DND-41 (cell line): ENCODE measurements around the gene FHDC1.

Source experiments
- ATAC-seq: fragments of 200-7000 bp; cut with Tn5 transposase; 3 replicates; pipeline ENCODE4 v1.9.1; 2021; ENCODE audit warnings: low read depth; ENCODE audit not compliant: insufficient read depth
- DNase-seq: peaks from one replicate; pipeline ENCODE4 v3.0.0-alpha.2; 2020
- H2AFZ ChIP-seq: 2 replicates; pipeline ENCODE4 v1.6.0; 2012; ENCODE audit warnings: low read depth, low read length
- H3K27ac ChIP-seq: 2 replicates; pipeline ENCODE4 v1.5.1; 2012; ENCODE audit warnings: low read length, inconsistent platforms
- H3K27me3 ChIP-seq: fragments of 200-600 bp; sonication (generic); 2 replicates; pipeline ENCODE4 v1.6.0; 2012; ENCODE audit warnings: low read length, mild to moderate bottlenecking, inconsistent platforms; ENCODE audit not compliant: insufficient read depth, poor library complexity
- H3K36me3 ChIP-seq: 2 replicates; pipeline ENCODE4 v1.5.1; 2012; ENCODE audit warnings: low read length, inconsistent platforms; ENCODE audit not compliant: insufficient read depth
- H3K4me1 ChIP-seq: 2 replicates; pipeline ENCODE4 v1.5.1; 2012; ENCODE audit warnings: mild to moderate bottlenecking, low read length; ENCODE audit not compliant: insufficient read depth
- H3K4me2 ChIP-seq: 2 replicates; pipeline ENCODE4 v1.6.0; 2012; ENCODE audit warnings: mild to moderate bottlenecking, moderate library complexity, low read length, inconsistent platforms; ENCODE audit not compliant: insufficient read depth
- H3K4me3 ChIP-seq, 2 experiments: fragments of 200-600 bp in 1 of 2; shearing (Covaris generic) in 1 of 2; 2 replicates each; pipeline ENCODE4 v1.5.1; 2012 to 2016; ENCODE audit warnings: inconsistent platforms in 2 of 2, low read length in 2 of 2, mild to moderate bottlenecking in 2 of 2, low read depth in 1 of 2, moderate library complexity in 1 of 2
- H3K79me2 ChIP-seq: 2 replicates; pipeline ENCODE4 v1.6.0; 2012; ENCODE audit warnings: low read length, inconsistent platforms; ENCODE audit not compliant: insufficient read depth
- H3K9ac ChIP-seq: 2 replicates; pipeline ENCODE4 v1.6.0; 2012; ENCODE audit warnings: low read depth, mild to moderate bottlenecking, inconsistent platforms, low read length, moderate library complexity
- H3K9me3 ChIP-seq: 2 replicates; pipeline ENCODE4 v1.5.1; 2012; ENCODE audit warnings: low read length, moderate library complexity, mild to moderate bottlenecking, inconsistent platforms; ENCODE audit not compliant: insufficient read depth, severe bottlenecking
- H4K20me1 ChIP-seq: 2 replicates; pipeline ENCODE4 v1.6.0; 2012; ENCODE audit warnings: low read length; ENCODE audit not compliant: insufficient read depth
- EZH2 ChIP-seq: IDR thresholded peaks from 3 replicates; pipeline ENCODE4 v1.6.1; 2012; ENCODE audit warnings: borderline replicate concordance, low read depth, mild to moderate bottlenecking, moderate library complexity, low read length, inconsistent platforms; ENCODE audit not compliant: severe bottlenecking
- TF ChIP-seq, protein P1 (sequence below): IDR thresholded peaks from 2 replicates; pipeline ENCODE4 v1.5.1; 2012; ENCODE audit warnings: borderline replicate concordance, low read length, moderate library complexity, mild to moderate bottlenecking; ENCODE audit not compliant: poor library complexity, severe bottlenecking; ENCODE audit errors: extremely low read depth

Gene FHDC1

DNA sequence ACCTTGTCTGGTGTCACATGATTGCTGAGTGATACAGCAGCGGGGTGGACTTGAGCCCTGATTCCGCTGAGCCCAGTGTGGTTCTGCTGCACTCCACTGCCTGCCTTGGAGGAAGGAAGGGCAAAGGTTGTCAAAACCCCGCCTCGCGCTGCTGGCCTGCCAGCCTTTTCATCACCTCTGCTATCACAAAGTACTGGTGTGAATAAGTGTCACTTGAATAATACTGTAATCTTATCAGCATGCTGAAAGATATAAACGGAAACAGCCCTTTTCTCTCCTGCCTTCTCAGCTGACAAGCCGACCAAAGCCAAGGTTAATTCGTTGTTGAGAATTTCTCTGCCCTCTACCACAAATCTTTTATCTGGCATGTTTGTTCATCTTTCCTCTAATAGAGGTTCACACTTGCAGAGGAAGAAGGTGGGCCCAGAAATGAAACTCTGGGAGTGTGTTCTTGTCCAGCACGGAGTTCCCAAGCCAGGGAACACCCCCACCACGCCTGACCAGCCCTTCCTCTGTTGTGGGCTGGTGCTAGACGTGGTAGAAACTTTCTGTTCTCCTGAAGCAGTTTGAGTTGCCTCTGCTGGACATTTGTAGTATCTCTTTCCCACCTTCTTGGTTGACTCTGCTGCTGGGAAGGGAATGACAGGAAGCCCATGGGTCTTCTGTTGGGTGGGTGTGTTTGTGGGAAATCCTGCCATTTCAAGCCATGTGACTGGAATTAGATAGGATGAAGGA, 21.5 kb downstream of the FHDC1 start:
- peaks cover 3% of the 10 kb centered on the region for H3K27me3 ChIP-seq
- no peak overlapping the region for H3K4me3 ChIP-seq
- H3K9ac ChIP-seq, result no peak overlapping the region
- H3K27ac ChIP-seq, result no peak overlapping the region
- no peak overlapping the region for H2AFZ ChIP-seq
- H3K4me2 ChIP-seq, result no peak overlapping the region
- no peaks in the 10 kb centered on the region for H3K79me2 ChIP-seq
- H3K36me3 ChIP-seq, result no peaks in the 10 kb centered on the region
- no peak for DNase-seq
- no peak for ATAC-seq
- H4K20me1 ChIP-seq, result no peaks in the 10 kb centered on the region
- H3K9me3 ChIP-seq, result no peaks in the 10 kb centered on the region
- H3K4me1 ChIP-seq, result no peaks in the 10 kb centered on the region
- TF ChIP-seq, protein P1, sequence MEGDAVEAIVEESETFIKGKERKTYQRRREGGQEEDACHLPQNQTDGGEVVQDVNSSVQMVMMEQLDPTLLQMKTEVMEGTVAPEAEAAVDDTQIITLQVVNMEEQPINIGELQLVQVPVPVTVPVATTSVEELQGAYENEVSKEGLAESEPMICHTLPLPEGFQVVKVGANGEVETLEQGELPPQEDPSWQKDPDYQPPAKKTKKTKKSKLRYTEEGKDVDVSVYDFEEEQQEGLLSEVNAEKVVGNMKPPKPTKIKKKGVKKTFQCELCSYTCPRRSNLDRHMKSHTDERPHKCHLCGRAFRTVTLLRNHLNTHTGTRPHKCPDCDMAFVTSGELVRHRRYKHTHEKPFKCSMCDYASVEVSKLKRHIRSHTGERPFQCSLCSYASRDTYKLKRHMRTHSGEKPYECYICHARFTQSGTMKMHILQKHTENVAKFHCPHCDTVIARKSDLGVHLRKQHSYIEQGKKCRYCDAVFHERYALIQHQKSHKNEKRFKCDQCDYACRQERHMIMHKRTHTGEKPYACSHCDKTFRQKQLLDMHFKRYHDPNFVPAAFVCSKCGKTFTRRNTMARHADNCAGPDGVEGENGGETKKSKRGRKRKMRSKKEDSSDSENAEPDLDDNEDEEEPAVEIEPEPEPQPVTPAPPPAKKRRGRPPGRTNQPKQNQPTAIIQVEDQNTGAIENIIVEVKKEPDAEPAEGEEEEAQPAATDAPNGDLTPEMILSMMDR, result no peak
- TF ChIP-seq EZH2, result no peak

DNA sequence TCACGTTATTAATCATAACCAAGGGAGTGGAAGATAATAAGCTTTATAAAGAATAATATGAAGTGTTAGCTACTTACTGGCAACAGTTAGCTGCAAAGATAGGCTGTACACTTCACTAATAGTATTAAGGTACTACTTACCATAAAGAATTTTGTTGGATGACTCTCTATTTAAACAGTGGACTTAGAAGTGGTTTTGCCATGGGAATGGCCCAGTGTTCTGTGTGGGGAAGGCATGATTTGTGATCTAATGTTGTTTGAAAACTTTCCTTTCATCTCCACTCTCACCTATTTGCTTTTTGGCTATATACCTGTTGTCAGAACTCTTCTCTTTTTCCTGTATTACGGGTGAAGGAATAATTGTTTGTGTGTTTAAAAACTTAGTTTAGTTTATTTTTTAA, 23.0 kb downstream of the FHDC1 start:
- no peak overlapping the region for H3K9ac ChIP-seq
- H3K4me3 ChIP-seq, result no peak overlapping the region
- H4K20me1 ChIP-seq, result no peaks in the 10 kb centered on the region
- no peaks in the 10 kb centered on the region for H3K4me1 ChIP-seq
- TF ChIP-seq, protein P1, result no peak
- TF ChIP-seq EZH2, result no peak
- H3K27ac ChIP-seq, result no peak overlapping the region
- no peak overlapping the region for H3K4me2 ChIP-seq
- peaks cover 3% of the 10 kb centered on the region for H3K27me3 ChIP-seq
- no peaks in the 10 kb centered on the region for H3K79me2 ChIP-seq
- no peaks in the 10 kb centered on the region for H3K9me3 ChIP-seq
- ATAC-seq (no peak), DNase-seq (no peak)
- H3K36me3 ChIP-seq, result no peaks in the 10 kb centered on the region
- H2AFZ ChIP-seq, result no peak overlapping the region

DNA sequence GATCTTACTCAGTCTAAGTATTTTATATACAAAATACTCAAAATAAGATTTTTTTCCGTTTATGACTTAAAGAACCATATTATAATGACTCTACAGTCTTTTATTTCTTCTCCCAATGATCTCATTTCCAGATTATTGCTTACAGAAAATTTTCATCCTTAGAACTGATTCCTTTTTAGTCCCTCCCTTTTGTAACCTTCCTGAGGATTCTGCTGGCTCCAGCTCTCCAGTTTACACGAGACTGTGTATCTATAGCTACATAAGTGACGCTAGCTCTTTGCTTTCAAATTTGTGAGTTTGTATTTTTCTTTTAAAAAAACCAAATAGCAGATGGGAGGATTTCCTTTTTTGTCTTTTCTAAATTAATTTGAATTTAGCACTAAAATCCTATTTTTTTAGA, 24.0 kb downstream of the FHDC1 start:
- DNase-seq, result no peak

More for the DNA sequence above, 24.0 kb downstream of the FHDC1 start:
- H3K9me3 ChIP-seq, result no peaks in the 10 kb centered on the region
- H3K27ac ChIP-seq, result no peak overlapping the region
- no peaks in the 10 kb centered on the region for H3K4me1 ChIP-seq
- H3K4me3 ChIP-seq, result no peak overlapping the region
- no peaks in the 10 kb centered on the region for H3K79me2 ChIP-seq
- H3K36me3 ChIP-seq, result no peaks in the 10 kb centered on the region
- H2AFZ ChIP-seq, result no peak overlapping the region
- no peak overlapping the region for H3K4me2 ChIP-seq
- TF ChIP-seq, protein P1, result no peak
- no peak for TF ChIP-seq EZH2
- no peaks in the 10 kb centered on the region for H4K20me1 ChIP-seq
- H3K9ac ChIP-seq, result no peak overlapping the region
- no peak for ATAC-seq
- peaks cover 3% of the 10 kb centered on the region for H3K27me3 ChIP-seq
